ENCODE results near the gene KIAA0513. TPM values are rescaled to one million over a fixed set of nuclear protein-coding genes. Genes with fewer than 3 reads are reported as not detected.

The KIAA0513 gene
- total RNA-seq, 2 donors from 2014 or later, result 13.4 to 50.1 TPM

DNA sequence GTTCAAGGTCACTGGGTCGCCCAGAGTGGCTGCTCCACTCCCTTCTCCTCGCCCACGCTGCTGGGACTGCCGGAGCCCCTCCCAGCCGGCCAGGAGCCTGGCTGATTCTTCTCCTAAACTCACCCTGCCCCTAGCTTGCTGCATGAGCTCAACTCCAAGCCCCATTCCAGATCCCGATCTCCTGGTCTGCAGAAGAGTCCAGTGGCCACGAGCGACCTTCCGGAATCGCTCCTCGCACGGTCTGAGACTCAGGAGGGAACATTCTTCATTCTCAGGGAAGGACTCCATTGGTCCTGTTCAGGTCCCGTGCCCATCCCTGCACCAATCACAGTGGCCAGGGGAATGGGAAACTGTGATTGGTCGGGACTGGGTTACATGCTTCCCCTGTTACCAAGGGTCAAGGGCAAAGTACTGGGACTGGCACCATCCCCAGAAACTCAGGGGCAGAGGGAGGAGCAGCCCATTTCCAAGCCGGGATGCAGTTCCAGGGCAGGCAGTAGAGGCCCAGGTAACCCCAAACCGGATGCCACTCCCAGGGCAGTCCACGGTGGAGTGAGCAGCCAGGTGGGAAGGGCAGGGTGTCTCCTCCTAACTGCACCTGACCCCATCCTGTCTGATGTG, 109.2 kb downstream of the KIAA0513 start:
- Histone ChIP-seq H3K27me3 (replicated peaks; ENCODE audit: insufficient read depth) (no peaks in the 10 kb centered on the region), H3K4me1 (ENCODE audit: control insufficient read depth in 1 of 2, low read depth in 2 of 2) (peaks cover 12 to 23% of the 10 kb centered on the region in 2 donors), H3K9me3 (no peaks in the 10 kb centered on the region), H3K36me3 (no peaks in the 10 kb centered on the region), H3K4me3 (peak overlapping the region; percentile 72), H3K27ac (peak overlapping the region; percentile 52 to 66)
- no peak for DNase-seq (ENCODE audit: low spot score)
- TF ChIP-seq, protein P1, sequence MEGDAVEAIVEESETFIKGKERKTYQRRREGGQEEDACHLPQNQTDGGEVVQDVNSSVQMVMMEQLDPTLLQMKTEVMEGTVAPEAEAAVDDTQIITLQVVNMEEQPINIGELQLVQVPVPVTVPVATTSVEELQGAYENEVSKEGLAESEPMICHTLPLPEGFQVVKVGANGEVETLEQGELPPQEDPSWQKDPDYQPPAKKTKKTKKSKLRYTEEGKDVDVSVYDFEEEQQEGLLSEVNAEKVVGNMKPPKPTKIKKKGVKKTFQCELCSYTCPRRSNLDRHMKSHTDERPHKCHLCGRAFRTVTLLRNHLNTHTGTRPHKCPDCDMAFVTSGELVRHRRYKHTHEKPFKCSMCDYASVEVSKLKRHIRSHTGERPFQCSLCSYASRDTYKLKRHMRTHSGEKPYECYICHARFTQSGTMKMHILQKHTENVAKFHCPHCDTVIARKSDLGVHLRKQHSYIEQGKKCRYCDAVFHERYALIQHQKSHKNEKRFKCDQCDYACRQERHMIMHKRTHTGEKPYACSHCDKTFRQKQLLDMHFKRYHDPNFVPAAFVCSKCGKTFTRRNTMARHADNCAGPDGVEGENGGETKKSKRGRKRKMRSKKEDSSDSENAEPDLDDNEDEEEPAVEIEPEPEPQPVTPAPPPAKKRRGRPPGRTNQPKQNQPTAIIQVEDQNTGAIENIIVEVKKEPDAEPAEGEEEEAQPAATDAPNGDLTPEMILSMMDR (IDR thresholded peaks at IDR 0.05), result no peak
- ATAC-seq (ENCODE audit: insufficient number of reproducible peaks, low FRiP score, low read depth), result no peak

DNA sequence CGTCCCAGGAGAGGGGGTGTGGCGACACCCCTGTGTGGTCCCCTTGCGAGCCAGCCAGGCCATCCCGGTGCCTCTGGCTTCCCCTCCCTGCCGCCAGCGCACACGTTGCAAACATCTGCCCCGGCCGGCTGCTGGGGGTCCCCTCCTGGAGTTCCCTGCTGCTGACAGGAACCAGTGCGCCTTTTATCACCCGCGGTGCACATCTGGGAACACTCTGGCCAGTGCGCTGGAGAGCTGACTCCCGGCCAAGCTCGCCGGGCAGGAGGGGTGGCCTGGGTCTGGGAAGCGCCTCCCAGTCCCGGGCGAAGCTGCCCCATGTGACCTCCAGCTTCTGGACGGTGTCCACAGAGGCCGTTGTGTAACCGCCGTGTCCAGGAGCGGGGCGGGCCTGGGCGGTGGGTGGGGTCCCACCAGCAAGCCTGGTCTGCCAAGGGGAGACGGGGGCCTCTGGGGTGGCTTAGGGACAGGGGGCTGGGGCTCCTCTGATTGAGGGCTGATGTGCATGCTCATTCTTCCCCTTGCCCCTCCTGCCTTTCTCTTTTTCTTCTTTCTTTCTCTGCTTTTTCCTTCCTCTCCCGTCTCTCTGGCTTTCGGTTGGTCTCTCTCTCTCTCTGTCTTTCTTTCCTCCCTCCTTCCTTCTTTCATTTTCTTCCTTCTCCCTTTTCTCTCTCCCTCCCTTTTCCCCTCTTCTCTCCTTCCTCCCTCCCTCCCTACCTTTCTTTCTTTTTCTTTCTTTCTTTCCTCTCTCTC, 109.9 kb downstream of the KIAA0513 start:
- Histone ChIP-seq H3K27me3 (replicated peaks; ENCODE audit: insufficient read depth) (no peaks in the 10 kb centered on the region), H3K36me3 (no peaks in the 10 kb centered on the region), H3K4me3 (peak overlapping the region; percentile 72), H3K4me1 (ENCODE audit: control insufficient read depth in 1 of 2, low read depth in 2 of 2) (peaks cover 12 to 23% of the 10 kb centered on the region in 2 donors), H3K27ac (peak overlapping the region; percentile 59 to 66), H3K9me3 (no peaks in the 10 kb centered on the region)
- DNase-seq (ENCODE audit: low spot score) (peak; percentile 67), ATAC-seq (ENCODE audit: insufficient number of reproducible peaks, low FRiP score, low read depth) (peak; percentile 88)
- TF ChIP-seq, protein P1 (IDR thresholded peaks at IDR 0.05), result no peak

DNA sequence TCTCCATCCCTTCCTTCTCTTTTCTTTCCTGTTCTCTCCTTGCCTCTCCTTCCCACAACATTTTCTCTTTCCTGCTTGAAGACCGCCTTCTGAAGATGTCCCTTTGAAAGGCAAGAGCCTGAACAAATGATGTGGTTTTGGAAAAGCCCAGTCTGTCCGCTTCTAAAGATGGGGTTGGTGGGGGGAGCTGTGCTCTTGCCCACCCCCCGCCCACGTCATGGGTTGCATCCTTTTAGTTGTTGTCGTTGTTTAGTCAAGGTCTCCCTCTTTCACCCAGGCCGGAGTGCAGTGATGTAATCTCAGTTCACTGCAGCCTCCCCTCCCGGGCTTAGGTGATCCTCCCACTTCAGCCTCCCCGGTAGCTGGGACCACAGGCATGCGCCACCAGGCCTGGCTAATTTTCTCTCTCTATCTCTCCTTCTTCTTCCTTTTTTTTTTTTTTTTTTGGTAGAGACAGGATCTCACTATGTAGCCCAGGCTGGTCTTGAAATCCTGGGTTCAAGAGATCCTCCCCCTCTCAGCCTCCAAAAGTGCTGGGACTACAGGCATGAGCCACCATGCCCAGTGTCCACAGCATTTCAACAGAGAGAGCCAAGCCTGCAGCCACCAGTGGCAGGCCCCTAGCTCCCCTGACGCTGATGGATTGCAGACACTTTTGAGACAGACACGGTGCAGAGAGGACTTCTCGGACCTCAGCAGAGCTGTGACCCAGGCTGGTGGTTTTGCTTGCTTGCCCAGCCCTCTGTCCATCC, 110.7 kb downstream of the KIAA0513 start:
- ATAC-seq (ENCODE audit: insufficient number of reproducible peaks, low FRiP score, low read depth) (no peak), DNase-seq (ENCODE audit: low spot score) (no peak)
- TF ChIP-seq, protein P1 (IDR thresholded peaks at IDR 0.05), result no peak
- Histone ChIP-seq H3K4me3 (peak overlapping the region; percentile 72), H3K9me3 (no peaks in the 10 kb centered on the region), H3K27ac (peak overlapping the region; percentile 59 to 66), H3K4me1 (ENCODE audit: control insufficient read depth in 1 of 2, low read depth in 2 of 2) (peaks cover 12 to 23% of the 10 kb centered on the region in 2 donors), H3K36me3 (no peaks in the 10 kb centered on the region), H3K27me3 (replicated peaks; ENCODE audit: insufficient read depth) (no peaks in the 10 kb centered on the region)

DNA sequence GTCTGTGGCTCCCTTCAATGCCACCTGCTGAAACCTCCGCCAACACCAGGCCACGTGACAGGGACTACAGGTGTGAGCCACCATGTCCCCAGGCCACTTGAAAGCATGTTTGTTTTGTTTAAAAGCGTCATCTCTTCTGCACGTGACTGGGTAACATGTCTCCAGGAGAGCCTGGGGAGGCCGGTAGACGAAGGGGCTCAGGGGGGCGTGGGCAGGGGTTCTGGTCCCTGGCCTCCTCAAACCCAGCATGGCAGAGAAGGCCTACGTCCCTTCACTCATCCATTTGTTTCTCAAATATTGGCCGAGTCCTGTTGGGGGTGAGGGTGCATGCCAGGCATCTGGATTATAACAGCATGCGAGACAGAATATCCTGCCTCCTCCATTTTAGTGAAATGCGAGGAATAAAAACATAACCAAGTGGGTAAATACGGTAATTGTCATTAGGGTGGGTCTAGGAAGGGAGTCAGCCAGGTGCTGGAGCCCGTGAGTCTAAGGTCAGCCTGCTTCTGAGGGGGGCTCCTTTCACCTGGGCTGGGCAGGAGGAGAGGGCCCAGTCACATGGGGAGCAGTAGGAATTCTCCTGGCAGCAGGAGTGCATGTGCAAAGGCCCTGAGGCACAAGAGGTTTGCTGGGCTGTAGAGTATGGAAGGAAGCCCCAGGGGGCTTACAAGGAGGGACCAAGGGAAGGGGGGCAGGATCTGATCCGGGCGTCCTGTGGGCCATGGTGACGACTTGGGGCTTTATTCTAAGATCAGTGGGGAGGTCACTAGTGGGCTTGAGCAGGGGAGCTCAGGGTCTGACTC, 111.4 kb downstream of the KIAA0513 start:
- H3K9me3 ChIP-seq, result no peaks in the 10 kb centered on the region
- no peak overlapping the region for H3K4me3 ChIP-seq
- TF ChIP-seq, protein P1 (IDR thresholded peaks at IDR 0.05), result no peak
- no peak for ATAC-seq (ENCODE audit: insufficient number of reproducible peaks, low FRiP score, low read depth)
- no peaks in the 10 kb centered on the region for H3K27me3 ChIP-seq (replicated peaks; ENCODE audit: insufficient read depth)
- H3K36me3 ChIP-seq, result no peaks in the 10 kb centered on the region
- H3K27ac ChIP-seq, result no peak overlapping the region
- H3K4me1 ChIP-seq (ENCODE audit: control insufficient read depth in 1 of 2, low read depth in 2 of 2), result peaks cover 12 to 23% of the 10 kb centered on the region in 2 donors
- no peak for DNase-seq (ENCODE audit: low spot score)
